Neural progenitor cell (in vitro differentiated cells): ENCODE results near the gene PURA. TPM values are rescaled to one million over a fixed set of nuclear protein-coding genes. Genes with fewer than 3 reads are reported as not detected.

Source experiments
- DNase-seq: peaks from one replicate; pipeline ENCODE4 v3.0.0-alpha.2; 2016; ENCODE audit warnings: low spot score
- H2AFZ ChIP-seq: fragments of 200-600 bp; sonication (generic); replicated peaks from 2 replicates; pipeline ENCODE4 v1.6.1; 2016; ENCODE audit warnings: antibody characterized with exemption
- H3F3A ChIP-seq: fragments of 200-600 bp; sonication (generic); 2 replicates; pipeline ENCODE4 v1.6.1; 2016; ENCODE audit warnings: antibody characterized with exemption, low read depth
- H3K27ac ChIP-seq: fragments of 200-600 bp; sonication (generic); 2 replicates; pipeline ENCODE4 v1.5.1; 2016; ENCODE audit warnings: mild to moderate bottlenecking
- H3K27me3 ChIP-seq: fragments of 200-600 bp; sonication (generic); 2 replicates; pipeline ENCODE4 v1.6.1; 2016; ENCODE audit warnings: mild to moderate bottlenecking, moderate library complexity
- H3K36me3 ChIP-seq: fragments of 200-600 bp; sonication (generic); 2 replicates; pipeline ENCODE4 v1.5.1; 2016
- H3K4me1 ChIP-seq: fragments of 200-600 bp; sonication (generic); 2 replicates; pipeline ENCODE4 v1.6.1; 2016; ENCODE audit warnings: mixed run types
- H3K4me2 ChIP-seq: fragments of 200-600 bp; sonication (generic); 2 replicates; pipeline ENCODE4 v1.6.1; 2016
- H3K4me3 ChIP-seq: fragments of 200-600 bp; sonication (generic); 2 replicates; pipeline ENCODE4 v1.5.1; 2016
- H3K79me2 ChIP-seq: fragments of 200-600 bp; sonication (generic); 2 replicates; pipeline ENCODE4 v1.6.1; 2016; ENCODE audit warnings: low read depth
- H3K9ac ChIP-seq: fragments of 200-600 bp; sonication (generic); 2 replicates; pipeline ENCODE4 v1.6.1; 2016
- H3K9me3 ChIP-seq: fragments of 200-600 bp; sonication (generic); 2 replicates; pipeline ENCODE4 v1.5.1; 2016; ENCODE audit warnings: low read depth
- H4K20me1 ChIP-seq: fragments of 200-600 bp; sonication (generic); 2 replicates; pipeline ENCODE4 v1.6.1; 2016; ENCODE audit warnings: low read depth
- H3K27ac Mint-ChIP-seq: 3 replicates; pipeline ENCODE4 v1.8.0; 2021; ENCODE audit warnings: mixed read lengths
- H3K27me3 Mint-ChIP-seq: 2 replicates; pipeline ENCODE4 v1.8.0; 2022; ENCODE audit warnings: low read depth, mild to moderate bottlenecking, inconsistent platforms, moderate library complexity, mixed read lengths; ENCODE audit not compliant: insufficient read depth
- H3K36me3 Mint-ChIP-seq: 3 replicates; pipeline ENCODE4 v1.8.0; 2021; ENCODE audit warnings: mixed read lengths
- H3K4me1 Mint-ChIP-seq: 3 replicates; pipeline ENCODE4 v1.8.0; 2021; ENCODE audit warnings: mixed read lengths
- H3K4me3 Mint-ChIP-seq: 3 replicates; pipeline ENCODE4 v1.8.0; 2021; ENCODE audit warnings: mild to moderate bottlenecking, moderate library complexity, mixed read lengths
- H3K9me3 Mint-ChIP-seq: 3 replicates; pipeline ENCODE4 v1.8.0; 2020; ENCODE audit warnings: mixed read lengths
- CTCF ChIP-seq: fragments of 200-600 bp; sonication (generic); IDR thresholded peaks from 2 replicates; pipeline ENCODE4 v1.5.1; 2017; ENCODE audit warnings: antibody characterized with exemption, mild to moderate bottlenecking
- EZH2 ChIP-seq: fragments of 200-600 bp; sonication (generic); IDR thresholded peaks from 2 replicates; pipeline ENCODE4 v1.6.1; 2017; ENCODE audit warnings: antibody characterized with exemption, mild to moderate bottlenecking, moderate library complexity
- EZH2phosphoT487 ChIP-seq: fragments of 200-600 bp; sonication (generic); IDR thresholded peaks from 2 replicates; pipeline ENCODE4 v1.6.1; 2017; ENCODE audit warnings: antibody characterized with exemption
- total RNA-seq: library from RNA; depleted of rRNA; stranded (reverse); fragments of >200 nt; gene quantifications from 2 replicates; pipeline ENCODE4 v1.2.3, GENCODE V29; 2015; ENCODE audit warnings: low replicate concordance

The PURA gene
- total RNA-seq, 1 donor from 2014 or later: 2.6 TPM

- H3K79me2 ChIP-seq: no peaks in the 10 kb centered on the region
- no peak overlapping the region for H3K4me3 Mint-ChIP-seq
- H3K9ac ChIP-seq: no peak overlapping the region
- no peaks in the 10 kb centered on the region for H3K9me3 ChIP-seq
- H3K27me3 ChIP-seq: peaks cover 91% of the 10 kb centered on the region
- no peak overlapping the region for H3K27ac ChIP-seq
- TF ChIP-seq EZH2 (no peak), CTCF (no peak), EZH2phosphoT487 (no peak)
- peaks cover 4% of the 10 kb centered on the region for H3F3A ChIP-seq
- H3K27me3 Mint-ChIP-seq: peaks cover 13% of the 10 kb centered on the region
- no peaks in the 10 kb centered on the region for H3K4me1 ChIP-seq
- no peak overlapping the region for H3K4me3 ChIP-seq
- H4K20me1 ChIP-seq: no peaks in the 10 kb centered on the region
- H3K9me3 Mint-ChIP-seq: no peaks in the 10 kb centered on the region
- H3K27ac Mint-ChIP-seq: no peak overlapping the region
- H2AFZ ChIP-seq: no peak overlapping the region
- H3K4me1 Mint-ChIP-seq: no peaks in the 10 kb centered on the region
- H3K36me3 ChIP-seq: no peaks in the 10 kb centered on the region
- H3K4me2 ChIP-seq: no peak overlapping the region
- no peak for DNase-seq
- H3K36me3 Mint-ChIP-seq: no peaks in the 10 kb centered on the region
Observed at GRCh38 chr5:140075371-140075770, 38.5 kb upstream of the PURA start.

GRCh38 chr5:140076142-140076541, 37.8 kb upstream of the PURA start:
- Histone ChIP-seq H3K4me2 (no peak overlapping the region), H3K4me3 (no peak overlapping the region), H3K27me3 (peaks cover 91% of the 10 kb centered on the region), H3K27ac (no peak overlapping the region), H3K36me3 (no peaks in the 10 kb centered on the region), H3F3A (peaks cover 4% of the 10 kb centered on the region), H3K9me3 (no peaks in the 10 kb centered on the region), H2AFZ (no peak overlapping the region), H3K4me1 (no peaks in the 10 kb centered on the region), H4K20me1 (no peaks in the 10 kb centered on the region), H3K79me2 (no peaks in the 10 kb centered on the region), H3K9ac (no peak overlapping the region)
- Mint-ChIP-seq H3K27me3 (peaks cover 11% of the 10 kb centered on the region), H3K27ac (no peak overlapping the region), H3K36me3 (no peaks in the 10 kb centered on the region), H3K4me1 (no peaks in the 10 kb centered on the region), H3K4me3 (no peak overlapping the region), H3K9me3 (no peaks in the 10 kb centered on the region)
- TF ChIP-seq EZH2phosphoT487: no peak
- TF ChIP-seq CTCF: no peak
- no peak for TF ChIP-seq EZH2
- no peak for DNase-seq

GRCh38 chr5:140076788-140077187, 37.1 kb upstream of the PURA start:
- H3K4me2 ChIP-seq: no peak overlapping the region
- H3K36me3 ChIP-seq: no peaks in the 10 kb centered on the region
- H3K9me3 ChIP-seq: no peaks in the 10 kb centered on the region
- H3K4me1 ChIP-seq: no peaks in the 10 kb centered on the region
- TF ChIP-seq EZH2phosphoT487 (no peak), CTCF (no peak)
- peaks cover 91% of the 10 kb centered on the region for H3K27me3 ChIP-seq
- peak; percentile 11 for DNase-seq
- H3K79me2 ChIP-seq: no peaks in the 10 kb centered on the region
- Mint-ChIP-seq H3K9me3 (no peaks in the 10 kb centered on the region), H3K4me3 (no peak overlapping the region), H3K36me3 (no peaks in the 10 kb centered on the region), H3K4me1 (no peaks in the 10 kb centered on the region), H3K27ac (no peak overlapping the region), H3K27me3 (peaks cover 11% of the 10 kb centered on the region)
- no peaks in the 10 kb centered on the region for H4K20me1 ChIP-seq
- H3K27ac ChIP-seq: no peak overlapping the region
- no peak overlapping the region for H3K9ac ChIP-seq
- H3K4me3 ChIP-seq: no peak overlapping the region
- H3F3A ChIP-seq: peaks cover 4% of the 10 kb centered on the region
- no peak overlapping the region for H2AFZ ChIP-seq
